DMS53 treated with DMSO at 0.1 percent for 48 hours (cell line): ENCODE measurements around the gene TEDC1.

Experiments used
- DNase-seq: peaks from one replicate; lab custom pipeline; 2025; ENCODE audit not compliant: unreplicated experiment; lab: John Stamatoyannopoulos, UW

The TEDC1 gene

GRCh38 chr14:105473033-105473676 is 17.9 kb upstream of the TEDC1 start:
- no peak for DNase-seq

DNA sequence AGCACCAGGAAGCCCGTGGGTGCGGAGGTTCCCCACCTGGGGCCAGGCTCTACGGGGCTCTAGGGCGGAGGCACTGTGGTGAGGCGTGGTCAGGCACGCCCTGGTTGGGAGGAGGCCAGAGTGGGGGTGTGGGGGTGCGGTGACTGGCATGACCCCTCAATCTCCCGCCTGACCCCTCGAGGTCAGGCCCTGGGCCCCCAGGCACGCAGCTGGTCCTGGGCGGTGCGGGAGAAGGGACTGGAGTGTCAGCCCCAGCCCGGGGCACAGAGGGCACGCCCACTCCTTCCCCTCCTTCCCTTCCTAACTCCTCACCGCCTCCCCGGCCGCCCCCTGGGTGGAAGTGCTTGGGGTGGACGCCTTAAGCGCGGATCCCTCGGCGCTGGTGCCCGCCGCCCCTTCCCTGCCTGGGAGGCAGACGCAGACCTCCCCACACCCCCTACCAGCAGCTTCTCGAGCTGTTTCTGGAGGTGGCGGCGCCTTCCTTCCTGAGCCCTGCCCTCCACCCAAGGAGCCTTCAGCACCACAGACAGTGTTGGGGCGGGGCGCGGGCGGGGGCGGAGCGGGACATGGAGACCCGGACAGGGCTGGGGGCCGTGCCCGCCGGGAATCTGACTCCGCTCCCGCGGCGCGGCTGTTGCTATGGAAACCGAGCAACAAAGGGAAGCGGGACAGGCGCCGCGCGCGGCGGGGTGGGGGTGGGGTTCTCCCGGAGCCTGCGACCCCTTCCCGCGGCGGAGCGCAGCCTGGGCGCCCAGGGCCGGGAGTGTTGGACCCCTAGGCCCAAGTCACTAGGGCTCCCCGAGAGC is 17.2 kb upstream of the TEDC1 start:
- no peak for DNase-seq

DNA sequence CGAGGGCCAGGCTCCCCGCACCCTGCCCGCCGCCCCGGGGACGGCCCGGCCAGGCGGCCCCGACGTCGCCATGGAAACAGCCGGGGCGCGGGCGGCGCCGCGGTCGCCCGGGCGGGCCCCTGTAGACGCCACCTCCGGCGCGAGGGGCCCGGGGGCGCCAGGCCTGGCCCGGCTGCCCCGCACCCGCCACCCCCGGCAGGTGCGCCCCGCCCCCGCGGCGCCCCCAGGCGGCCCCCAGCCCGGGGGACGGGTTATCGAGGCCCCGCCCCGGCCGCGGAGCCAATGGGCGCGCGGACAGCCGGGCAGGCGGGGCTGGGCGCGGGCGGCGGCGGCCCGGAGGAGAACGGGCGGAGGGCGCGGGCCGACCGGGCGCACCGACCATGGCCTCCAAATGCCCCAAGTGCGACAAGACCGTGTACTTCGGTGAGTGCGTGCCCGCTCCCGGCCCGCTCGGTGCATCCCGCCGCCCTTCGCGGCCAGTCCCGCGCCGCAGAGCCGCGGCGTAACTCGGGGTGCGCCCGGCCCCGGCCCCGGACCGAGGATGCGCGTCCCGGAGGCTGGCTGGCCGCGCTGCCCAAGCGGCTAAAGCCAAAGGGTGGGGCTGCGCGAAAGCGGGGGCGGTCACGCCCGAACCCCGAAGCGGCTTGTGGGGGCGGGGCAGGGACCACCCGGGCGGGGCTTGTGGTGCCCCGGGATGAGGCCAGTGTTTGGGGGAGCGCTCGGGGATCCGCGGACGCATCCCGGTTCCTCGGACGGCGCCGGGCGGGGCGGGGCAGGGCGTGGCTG is 16.4 kb upstream of the TEDC1 start, which contains the start of gene CRIP2:
Gene CRIP2 (plus strand): TSS at position 339 of the 786 bp plus-strand sequence. CDS start 42 bp downstream, at position 381.
- DNase-seq: no peak

- DNase-seq: no peak
Measured at GRCh38 chr14:105475269-105476096, 15.6 kb upstream of the TEDC1 start.

GRCh38 chr14:105476097-105476830 is 14.8 kb upstream of the TEDC1 start:
- DNase-seq: no peak

DNA sequence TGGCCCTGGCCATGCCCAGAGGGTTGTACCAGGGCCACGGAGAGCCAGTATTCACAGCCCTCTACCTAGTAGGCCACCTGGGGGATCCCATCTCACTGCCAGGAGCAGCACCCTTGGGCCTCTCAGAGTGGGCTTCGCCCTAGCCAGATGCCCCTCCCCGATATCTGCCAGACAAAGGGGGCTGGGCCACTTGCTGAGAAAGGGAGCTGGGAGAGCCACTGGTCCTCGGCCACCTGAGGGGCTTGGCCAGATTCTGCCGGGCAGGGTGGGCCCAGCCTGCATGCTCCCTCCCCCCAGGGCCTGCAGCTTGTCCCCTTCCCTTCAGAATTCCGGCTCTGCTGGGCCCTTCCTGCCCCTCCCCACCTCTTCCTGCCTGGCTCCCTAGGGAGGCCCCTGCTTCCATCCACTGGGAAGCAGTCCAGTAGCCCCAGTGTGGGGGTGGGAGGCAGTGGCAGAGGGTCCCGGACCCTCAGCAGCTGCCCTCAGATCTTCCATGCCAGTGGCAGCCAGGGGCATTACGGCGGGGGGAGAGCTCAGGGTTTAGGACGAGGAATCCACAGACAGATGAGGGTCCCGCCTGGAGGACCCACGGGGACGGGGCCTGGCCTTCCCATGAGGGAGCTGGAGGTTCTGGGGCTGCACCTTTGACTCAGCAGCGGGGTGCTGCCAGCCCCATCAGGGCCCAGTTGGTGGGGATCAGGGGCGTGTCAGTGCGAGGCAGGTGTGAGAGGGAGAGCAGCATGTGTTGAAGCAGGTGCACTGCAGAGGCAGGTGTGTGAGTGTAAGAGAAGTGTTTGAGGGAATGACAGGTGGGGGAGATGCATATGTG is 14.0 kb upstream of the TEDC1 start:
- no peak for DNase-seq

DNA sequence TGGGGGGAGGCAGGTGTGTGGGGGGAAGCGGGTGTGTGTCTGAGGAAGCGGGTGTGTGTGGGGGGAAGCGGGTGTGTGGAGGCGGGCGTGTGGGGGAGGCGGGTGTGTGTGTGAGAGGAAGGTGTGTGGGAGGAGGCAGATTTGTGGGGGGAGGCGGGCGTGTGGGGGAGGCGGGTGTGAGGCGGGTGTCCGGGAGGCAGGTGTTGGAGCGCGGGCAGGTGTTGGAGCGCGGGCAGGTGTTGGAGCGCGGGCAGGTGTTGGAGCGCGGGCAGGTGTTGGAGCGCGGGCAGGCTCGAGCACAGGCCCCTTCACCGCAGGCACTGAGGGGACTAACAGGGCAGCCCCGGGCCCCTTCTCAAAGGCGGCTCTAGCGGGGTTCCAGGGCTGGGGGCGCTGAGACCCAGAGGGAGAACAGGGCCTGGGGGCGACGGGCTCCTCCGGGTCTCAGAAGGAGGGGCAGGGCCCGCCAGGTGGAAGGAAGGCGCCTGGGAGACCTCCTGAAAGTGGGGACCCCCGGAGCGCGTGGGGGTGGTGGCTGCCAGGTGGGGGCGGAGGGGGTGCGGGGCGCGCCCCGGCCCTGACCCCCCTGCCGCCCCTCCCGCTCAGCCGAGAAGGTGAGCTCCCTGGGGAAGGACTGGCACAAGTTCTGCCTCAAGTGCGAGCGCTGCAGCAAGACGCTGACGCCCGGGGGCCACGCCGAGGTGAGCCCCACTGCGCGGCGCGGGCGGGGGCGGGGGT is 13.2 kb upstream of the TEDC1 start:
- DNase-seq: no peak

- no peak for DNase-seq
Measured at GRCh38 chr14:105478398-105479251, 12.4 kb upstream of the TEDC1 start.

- DNase-seq: no peak
Measured at GRCh38 chr14:105479431-105480158, 11.5 kb upstream of the TEDC1 start.

- no peak for DNase-seq
Measured at GRCh38 chr14:105480199-105480746, 10.8 kb upstream of the TEDC1 start.

DNA sequence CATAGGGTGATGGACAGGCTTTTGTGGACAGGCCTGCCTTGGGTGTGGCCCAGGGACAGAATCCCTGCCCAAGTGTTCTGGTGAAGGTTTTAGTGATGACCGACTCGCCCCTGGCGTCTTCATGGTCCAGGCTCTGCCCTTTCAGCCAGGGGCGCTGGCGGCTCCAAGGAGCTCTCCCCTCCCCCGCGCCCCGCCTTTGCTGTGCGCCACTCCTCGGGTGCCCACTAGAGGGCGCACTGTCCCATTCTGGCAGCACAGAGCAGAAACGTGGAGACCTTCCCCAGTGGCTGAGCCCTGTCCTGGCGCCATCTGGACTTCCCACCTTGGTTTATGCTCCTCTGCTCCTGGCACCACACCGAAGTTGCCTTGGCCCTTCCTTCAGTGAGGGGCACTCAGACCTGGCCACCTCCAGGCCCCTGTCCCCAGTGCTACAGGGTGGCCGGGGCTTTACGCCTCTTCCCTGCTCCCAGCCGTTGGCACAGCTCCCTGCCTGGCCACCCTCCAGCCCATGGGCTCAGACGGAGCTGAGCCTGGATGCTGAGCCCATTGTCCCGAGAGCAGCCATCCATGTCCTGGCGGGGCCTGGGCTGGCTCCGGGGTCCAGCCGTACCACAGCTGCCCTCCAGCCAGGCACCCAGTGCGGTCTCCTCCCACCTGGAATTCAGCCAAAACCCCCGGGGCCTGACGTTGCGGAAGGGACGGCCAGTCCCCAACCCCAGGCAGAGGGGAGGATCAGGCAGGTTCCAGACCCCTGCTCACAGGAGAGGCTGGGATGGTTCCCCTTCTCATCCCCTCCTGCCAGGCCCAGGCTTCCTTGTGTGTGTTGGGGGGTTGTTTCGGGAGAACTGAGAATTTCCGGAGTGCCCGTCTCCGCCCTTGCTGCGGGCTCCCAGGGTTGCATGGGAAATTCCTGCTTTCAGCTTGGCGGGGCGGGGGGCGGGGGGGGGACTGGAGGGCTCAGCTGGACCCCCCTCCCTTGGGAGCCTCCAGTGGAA is 9.9 kb upstream of the TEDC1 start:
- DNase-seq: peak; percentile 47

DNA sequence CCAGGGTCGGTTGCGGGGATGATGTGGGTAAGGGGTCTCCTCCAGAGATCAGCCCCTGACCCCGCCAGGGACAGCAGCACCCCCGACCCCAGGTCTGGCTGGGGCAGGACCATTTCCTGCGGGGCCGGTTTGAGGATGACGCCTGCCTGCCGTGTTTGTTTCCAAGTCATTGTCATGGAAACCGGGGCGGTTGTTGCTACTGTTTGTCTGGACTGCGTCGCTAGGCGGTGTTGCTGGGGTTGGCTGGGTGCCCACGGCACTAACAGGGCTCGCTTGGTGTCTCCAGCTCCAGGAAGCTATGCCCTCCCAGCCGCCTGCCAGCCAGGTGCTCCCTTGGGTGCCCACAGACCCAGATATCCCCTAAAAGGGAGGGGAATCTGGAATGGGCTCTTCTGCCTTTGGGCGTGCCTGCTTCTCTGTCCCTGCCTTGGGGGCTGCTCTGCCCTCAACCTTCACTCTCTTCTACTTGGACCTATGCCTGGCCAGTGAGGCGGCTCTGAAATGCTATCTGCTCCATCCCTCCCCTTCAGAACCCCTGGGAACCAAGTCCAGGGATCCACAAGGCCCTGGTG is 9.1 kb upstream of the TEDC1 start:
- DNase-seq: peak; percentile 86

DNA sequence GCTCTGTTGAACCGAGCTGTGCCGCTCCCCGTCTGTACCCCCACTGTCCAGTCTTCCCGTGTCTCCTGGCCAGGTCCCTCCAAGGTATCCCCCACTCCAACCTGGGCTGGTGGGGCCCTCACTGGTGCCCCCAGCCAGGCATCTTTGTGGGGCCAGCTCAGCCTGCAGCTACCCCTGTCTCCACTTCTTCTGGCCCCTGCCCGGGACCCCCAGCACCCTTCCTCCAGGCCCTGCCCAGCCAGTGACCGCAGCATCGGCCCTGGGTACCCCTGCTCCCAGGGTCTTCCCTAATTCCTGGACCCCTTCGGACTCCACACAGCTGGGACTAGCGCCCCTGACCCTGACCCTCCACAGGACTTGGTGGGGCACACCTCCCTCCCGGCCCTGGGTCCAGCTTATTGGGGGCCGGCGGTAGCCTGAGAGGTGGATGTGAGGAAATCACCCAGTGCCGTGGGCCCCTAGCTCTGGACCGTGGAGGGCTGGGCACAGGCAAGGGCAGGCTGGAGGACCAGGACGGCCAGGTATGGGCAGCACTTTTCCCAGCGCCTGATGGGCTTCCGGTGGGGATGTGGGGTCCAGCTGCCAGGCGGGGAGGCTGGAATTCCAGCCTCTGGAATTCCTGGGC is 8.4 kb upstream of the TEDC1 start:
- DNase-seq: no peak

DNA sequence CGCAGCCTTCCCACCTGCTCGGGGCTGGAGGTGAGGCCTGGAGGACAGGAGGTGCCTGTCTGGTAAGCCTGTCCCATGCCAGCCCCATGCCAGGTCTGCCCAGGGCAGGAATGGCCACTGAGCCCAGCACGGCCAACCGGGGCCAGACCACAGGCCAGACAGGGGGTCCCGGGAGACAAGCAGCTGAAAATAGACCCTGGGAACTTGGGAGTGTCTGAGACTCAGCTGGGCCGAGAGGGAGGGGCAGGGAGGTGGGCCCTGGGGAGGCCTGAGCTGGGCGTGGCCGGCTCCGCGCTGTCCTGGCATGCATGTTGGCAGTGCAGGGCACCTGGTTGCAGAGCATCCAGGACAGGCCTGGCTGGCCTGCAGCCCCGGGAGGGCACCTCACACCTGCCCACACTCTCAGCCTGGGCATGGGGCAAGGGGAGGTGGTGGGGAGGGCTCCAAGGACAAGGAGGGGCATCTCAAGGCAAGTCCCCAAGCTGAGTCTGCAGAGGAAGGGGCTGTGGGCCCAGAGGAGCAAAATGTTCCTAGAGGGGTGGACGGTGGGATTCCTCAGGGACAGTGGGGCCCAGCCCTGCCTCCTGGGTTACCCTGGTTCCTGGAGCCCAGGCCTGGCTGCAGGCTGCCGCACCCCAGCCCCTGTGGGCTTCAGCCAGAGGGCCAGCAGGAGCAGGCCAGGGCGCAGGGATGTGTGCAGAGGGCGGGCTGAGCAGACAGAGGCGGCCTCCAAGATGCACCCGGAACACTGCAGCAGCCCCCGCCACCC is 7.6 kb upstream of the TEDC1 start:
- DNase-seq: no peak
